Calu3 (cell line): Measurements from ENCODE around the gene GPR39. TPM values are rescaled to one million over a fixed set of nuclear protein-coding genes. Genes with fewer than 3 reads are reported as not detected.

Source experiments
- BruUV-seq: library from RNA; stranded (reverse); fragments of 400-500 nt; replicated peaks from 2 replicates; lab custom pipeline; 2021; lab: Mats Ljungman, UMichigan
- CTCF ChIA-PET: fragments of 300-600 bp; sonication (Branson Sonifier 250); formaldehyde crosslinking; loops from one replicate; lab custom pipeline; 2022; ENCODE audit warnings: antibody characterized with exemption; lab: Charles Lee
- DNase-seq: peaks from one replicate; pipeline ENCODE4 v3.0.0; 2022
- H3K27ac Mint-ChIP-seq: one replicate; pipeline ENCODE4 v1.8.0; 2022; ENCODE audit warnings: mixed read lengths; ENCODE audit not compliant: unreplicated experiment
- H3K27me3 Mint-ChIP-seq: one replicate; pipeline ENCODE4 v1.8.0; 2022; ENCODE audit warnings: mixed read lengths; ENCODE audit not compliant: unreplicated experiment
- H3K36me3 Mint-ChIP-seq: one replicate; pipeline ENCODE4 v1.8.0; 2022; ENCODE audit warnings: mild to moderate bottlenecking, moderate library complexity, mixed read lengths; ENCODE audit not compliant: insufficient read depth, unreplicated experiment
- H3K4me1 Mint-ChIP-seq: one replicate; pipeline ENCODE4 v1.8.0; 2022; ENCODE audit warnings: mild to moderate bottlenecking, low read depth, mixed read lengths; ENCODE audit not compliant: unreplicated experiment
- H3K4me3 Mint-ChIP-seq: one replicate; pipeline ENCODE4 v1.8.0; 2022; ENCODE audit warnings: mild to moderate bottlenecking, low read depth, moderate library complexity, mixed read lengths; ENCODE audit not compliant: unreplicated experiment
- H3K9me3 Mint-ChIP-seq: one replicate; pipeline ENCODE4 v1.8.0; 2022; ENCODE audit warnings: low read depth, mixed read lengths; ENCODE audit not compliant: unreplicated experiment
- CTCF ChIP-seq: fragments of 200-600 bp; IDR thresholded peaks from one replicate; pipeline ENCODE4 v1.8.0; 2022; ENCODE audit warnings: antibody characterized with exemption; ENCODE audit not compliant: unreplicated experiment
- intact Hi-C: fragments of 100-400 bp; cut with micrococcal nuclease; formaldehyde crosslinking; loops from one replicate; pipeline ENCODE4 v1.10.0; 2022; ENCODE audit not compliant: unreplicated experiment
- total RNA-seq: library from RNA; stranded (reverse); gene quantifications from 2 replicates; pipeline ENCODE4 v1.2.3, GENCODE V29; 2022

Gene GPR39
- total RNA-seq, 1 experiment from 2014 or later: 24.9 TPM

- H3K27ac Mint-ChIP-seq: no peak overlapping the region
- H3K36me3 Mint-ChIP-seq: no peaks in the 10 kb centered on the region
- TF ChIP-seq CTCF: no peak
- peaks cover 5% of the 10 kb centered on the region for H3K9me3 Mint-ChIP-seq
- DNase-seq: no peak
- H3K4me1 Mint-ChIP-seq: peaks cover 2% of the 10 kb centered on the region
- no TSS peak for BruUV-seq
- H3K4me3 Mint-ChIP-seq: no peak overlapping the region
- CTCF ChIA-PET: no interaction called here
- intact Hi-C loops: no loop called here
- no peaks in the 10 kb centered on the region for H3K27me3 Mint-ChIP-seq
These were observed 181.9 kb downstream of the GPR39 start for GRCh38 chr2:132598536-132598935.

- intact Hi-C loops: no loop called here
- H3K4me3 Mint-ChIP-seq: no peak overlapping the region
- H3K4me1 Mint-ChIP-seq: no peaks in the 10 kb centered on the region
- no peaks in the 10 kb centered on the region for H3K36me3 Mint-ChIP-seq
- no peaks in the 10 kb centered on the region for H3K27me3 Mint-ChIP-seq
- no peak for TF ChIP-seq CTCF
- peaks cover 5% of the 10 kb centered on the region for H3K9me3 Mint-ChIP-seq
- no TSS peak for BruUV-seq
- CTCF ChIA-PET: interaction anchor here (0.6 kb wide), 1 partner anchor 12 kb away, joined by 3 read pairs; no protein-coding TSS in a partner anchor
- H3K27ac Mint-ChIP-seq: no peak overlapping the region
- DNase-seq: no peak
These were observed 183.0 kb downstream of the GPR39 start for GRCh38 chr2:132599556-132599955.

GRCh38 chr2:132604561-132604960, 188.0 kb downstream of the GPR39 start:
- H3K36me3 Mint-ChIP-seq: no peaks in the 10 kb centered on the region
- H3K27ac Mint-ChIP-seq: no peak overlapping the region
- no peak overlapping the region for H3K4me3 Mint-ChIP-seq
- no peak for DNase-seq
- TF ChIP-seq CTCF: no peak
- H3K4me1 Mint-ChIP-seq: no peaks in the 10 kb centered on the region
- BruUV-seq: no TSS peak
- H3K9me3 Mint-ChIP-seq: no peaks in the 10 kb centered on the region
- no peaks in the 10 kb centered on the region for H3K27me3 Mint-ChIP-seq
- CTCF ChIA-PET: no interaction called here
- intact Hi-C loops: no loop called here

- H3K9me3 Mint-ChIP-seq: no peaks in the 10 kb centered on the region
- TF ChIP-seq CTCF: no peak
- no peaks in the 10 kb centered on the region for H3K27me3 Mint-ChIP-seq
- H3K4me1 Mint-ChIP-seq: no peaks in the 10 kb centered on the region
- H3K4me3 Mint-ChIP-seq: no peak overlapping the region
- H3K27ac Mint-ChIP-seq: no peak overlapping the region
- no peaks in the 10 kb centered on the region for H3K36me3 Mint-ChIP-seq
- intact Hi-C loops: no loop called here
- no TSS peak for BruUV-seq
- no peak for DNase-seq
- CTCF ChIA-PET: no interaction called here
These were observed 188.9 kb downstream of the GPR39 start for GRCh38 chr2:132605236-132606180.
